HCT116 (cell line): ENCODE results near the gene SEMA3G.

Experiments used
- EZH2 ChIP-seq: fragments of 200-600 bp; sonication (generic); IDR thresholded peaks from 2 replicates; pipeline ENCODE4 v1.6.1; 2017; ENCODE audit warnings: antibody characterized with exemption, mixed run types
- JUND ChIP-seq: IDR thresholded peaks from 2 replicates; pipeline ENCODE4 v1.6.1; 2012
- POLR2A ChIP-seq: IDR thresholded peaks from 2 replicates; pipeline ENCODE4 v1.7.0; 2011; ENCODE audit warnings: borderline replicate concordance; ENCODE audit not compliant: insufficient read depth, insufficient read length; ENCODE audit errors: extremely low read depth
- POLR2AphosphoS5 ChIP-seq: IDR thresholded peaks from 2 replicates; pipeline ENCODE4 v1.6.1; 2011; ENCODE audit warnings: mild to moderate bottlenecking, low read depth, low read length, moderate library complexity
- SP1 ChIP-seq: IDR thresholded peaks from 2 replicates; pipeline ENCODE4 v1.6.1; 2012; ENCODE audit warnings: low read depth
- TF ChIP-seq, protein P1 (sequence below), 3 experiments: fragments of 200-600 bp in 1 of 3; sonication (generic) in 1 of 3; IDR thresholded peaks in 2 of 3; conservative IDR thresholded peaks in 1 of 3; 2 replicates each; pipeline ENCODE4 v1.5.1; 2012 to 2017; ENCODE audit warnings: low read depth in 2 of 3, low read length in 2 of 3, antibody characterized with exemption in 1 of 3, borderline replicate concordance in 1 of 3, control low read depth in 1 of 3, mild to moderate bottlenecking in 1 of 3, mixed read lengths in 1 of 3, mixed run types in 1 of 3, moderate library complexity in 1 of 3; ENCODE audit not compliant: insufficient read depth in 1 of 3

DNA sequence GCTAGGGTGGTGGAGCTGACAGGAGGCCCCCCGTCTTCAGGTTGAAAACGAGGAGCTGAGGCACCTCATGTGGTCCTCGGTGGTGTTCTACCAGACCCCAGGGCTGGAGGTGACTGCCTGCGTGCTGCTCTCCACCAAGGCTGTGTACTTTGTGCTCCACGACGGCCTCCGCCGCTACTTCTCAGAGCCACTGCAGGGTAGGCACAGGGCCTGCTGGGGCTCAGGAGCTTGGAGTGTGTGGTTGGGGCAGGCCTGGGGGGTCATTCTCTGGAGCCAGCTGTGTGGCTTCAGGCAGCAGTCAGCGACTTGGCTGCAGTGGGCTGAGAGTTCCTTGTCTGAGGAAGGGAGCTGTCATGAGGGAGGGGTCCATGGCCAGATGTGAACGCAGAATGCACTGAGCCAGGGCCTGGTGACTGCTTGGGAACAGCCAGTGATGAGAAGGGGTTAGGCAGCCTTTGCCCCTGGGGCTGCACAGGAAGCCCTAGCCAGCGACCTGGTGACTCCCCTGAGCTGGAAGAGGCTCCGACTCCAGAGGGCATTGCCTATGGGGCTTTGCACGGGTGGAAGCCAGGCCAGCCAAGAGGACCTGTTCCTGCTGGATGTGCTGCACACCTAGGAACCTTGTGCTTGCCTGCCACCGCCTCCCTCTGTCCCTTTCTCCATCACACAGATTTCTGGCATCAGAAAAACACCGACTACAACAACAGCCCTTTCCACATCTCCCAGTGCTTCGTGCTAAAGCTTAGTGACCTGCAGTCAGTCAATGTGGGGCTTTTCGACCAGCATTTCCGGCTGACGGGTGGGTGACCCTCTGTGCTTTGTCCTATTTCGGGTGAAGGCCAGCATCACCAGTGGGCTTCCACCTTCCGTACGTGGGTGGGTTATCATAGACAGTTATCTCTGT, 45.4 kb upstream of the SEMA3G start:
- TF ChIP-seq, protein P1, sequence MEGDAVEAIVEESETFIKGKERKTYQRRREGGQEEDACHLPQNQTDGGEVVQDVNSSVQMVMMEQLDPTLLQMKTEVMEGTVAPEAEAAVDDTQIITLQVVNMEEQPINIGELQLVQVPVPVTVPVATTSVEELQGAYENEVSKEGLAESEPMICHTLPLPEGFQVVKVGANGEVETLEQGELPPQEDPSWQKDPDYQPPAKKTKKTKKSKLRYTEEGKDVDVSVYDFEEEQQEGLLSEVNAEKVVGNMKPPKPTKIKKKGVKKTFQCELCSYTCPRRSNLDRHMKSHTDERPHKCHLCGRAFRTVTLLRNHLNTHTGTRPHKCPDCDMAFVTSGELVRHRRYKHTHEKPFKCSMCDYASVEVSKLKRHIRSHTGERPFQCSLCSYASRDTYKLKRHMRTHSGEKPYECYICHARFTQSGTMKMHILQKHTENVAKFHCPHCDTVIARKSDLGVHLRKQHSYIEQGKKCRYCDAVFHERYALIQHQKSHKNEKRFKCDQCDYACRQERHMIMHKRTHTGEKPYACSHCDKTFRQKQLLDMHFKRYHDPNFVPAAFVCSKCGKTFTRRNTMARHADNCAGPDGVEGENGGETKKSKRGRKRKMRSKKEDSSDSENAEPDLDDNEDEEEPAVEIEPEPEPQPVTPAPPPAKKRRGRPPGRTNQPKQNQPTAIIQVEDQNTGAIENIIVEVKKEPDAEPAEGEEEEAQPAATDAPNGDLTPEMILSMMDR (IDR thresholded peaks at IDR 0.05 in 2 of 3, conservative IDR thresholded peaks at IDR 0.05 in 1 of 3; ENCODE audit: borderline replicate concordance in 1 of 3, insufficient read depth in 1 of 3, low read depth in 2 of 3, low read length in 2 of 3): no peak
- no peak for TF ChIP-seq EZH2
- no peak for TF ChIP-seq POLR2A
- TF ChIP-seq POLR2AphosphoS5: no peak
- no peak for TF ChIP-seq JUND
- no peak for TF ChIP-seq SP1
